ENCODE measurements around the gene HOXD10.

The HOXD10 gene

DNA sequence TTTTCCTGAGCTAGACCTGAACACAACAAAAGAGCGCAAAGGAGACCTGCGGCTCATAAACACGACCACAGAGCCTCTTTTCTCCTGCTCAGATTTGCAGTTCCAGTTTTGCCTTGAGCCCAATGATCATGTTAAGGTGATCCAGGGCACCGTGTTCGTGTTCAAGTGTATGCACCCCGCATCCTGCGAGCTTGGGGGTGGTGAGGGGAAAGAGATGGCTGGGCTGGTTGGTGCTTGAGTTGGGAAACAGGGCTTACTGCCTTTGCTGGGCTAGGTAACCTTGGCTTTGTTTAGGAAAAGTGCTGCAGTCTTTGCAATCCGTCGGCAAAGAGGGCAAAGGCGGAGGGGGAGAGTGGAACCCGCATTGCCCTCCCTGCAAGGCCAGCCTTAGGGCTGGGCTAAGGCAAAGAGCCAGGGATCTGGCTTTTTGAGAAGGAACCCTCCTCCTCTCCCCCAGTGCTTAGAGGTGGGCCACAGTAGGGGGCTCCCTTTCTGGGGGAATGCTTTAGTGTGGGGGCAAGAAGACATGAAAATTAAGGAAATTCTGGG, 1.3 kb downstream of the HOXD10 start:
- TF ChIP-seq RARB (CRISPR knock-in tag; IDR thresholded peaks at IDR 0.05) = no peak
- ATAC-seq = no peak

DNA sequence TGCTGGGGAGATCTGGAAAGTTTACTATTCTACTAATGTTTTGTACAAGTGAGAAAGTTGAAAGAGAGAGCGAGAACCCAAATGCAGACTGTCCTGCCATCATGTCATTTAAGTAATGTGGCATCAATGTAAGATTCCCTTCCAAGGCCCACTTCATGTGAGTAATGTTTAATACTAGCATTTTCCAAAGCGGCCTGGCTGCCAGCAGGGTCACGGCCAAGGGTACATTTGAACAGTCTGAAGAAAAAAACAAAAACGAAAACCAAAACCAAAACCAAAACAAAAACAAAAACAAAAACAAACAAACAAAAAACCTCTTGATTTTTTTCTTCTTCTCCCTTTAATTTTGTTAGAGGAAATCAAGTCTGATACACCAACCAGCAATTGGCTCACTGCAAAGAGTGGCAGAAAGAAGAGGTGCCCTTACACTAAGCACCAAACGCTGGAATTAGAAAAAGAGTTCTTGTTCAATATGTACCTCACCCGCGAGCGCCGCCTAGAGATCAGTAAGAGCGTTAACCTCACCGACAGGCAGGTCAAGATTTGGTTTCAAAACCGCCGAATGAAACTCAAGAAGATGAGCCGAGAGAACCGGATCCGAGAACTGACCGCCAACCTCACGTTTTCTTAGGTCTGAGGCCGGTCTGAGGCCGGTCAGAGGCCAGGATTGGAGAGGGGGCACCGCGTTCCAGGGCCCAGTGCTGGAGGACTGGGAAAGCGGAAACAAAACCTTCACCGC, 2.2 kb downstream of the HOXD10 start:
- TF ChIP-seq RARB (CRISPR knock-in tag; IDR thresholded peaks at IDR 0.05) (no peak), ZFP3 (CRISPR knock-in tag; IDR thresholded peaks at IDR 0.05) (no peak), ESRRG (CRISPR knock-in tag; IDR thresholded peaks at IDR 0.05) (no peak), BACH2 (CRISPR knock-in tag; IDR thresholded peaks at IDR 0.05; ENCODE audit: borderline replicate concordance) (no peak), CSDC2 (CRISPR knock-in tag; IDR thresholded peaks at IDR 0.05) (no peak), ISL1 (CRISPR knock-in tag; IDR thresholded peaks at IDR 0.05) (no peak), CREB5 (CRISPR knock-in tag; IDR thresholded peaks at IDR 0.05; ENCODE audit: low read depth) (no peak), CSRNP3 (CRISPR knock-in tag; IDR thresholded peaks at IDR 0.05) (no peak), ARNTL (CRISPR knock-in tag; IDR thresholded peaks at IDR 0.05; ENCODE audit: borderline replicate concordance, low read depth) (no peak), ZNF8 (CRISPR knock-in tag; IDR thresholded peaks at IDR 0.05) (no peak), PPARA (CRISPR knock-in tag; IDR thresholded peaks at IDR 0.05; ENCODE audit: borderline replicate concordance) (no peak), ZFP30 (CRISPR knock-in tag; IDR thresholded peaks at IDR 0.05) (no peak), ZNF565 (CRISPR knock-in tag; conservative IDR thresholded peaks at IDR 0.05; ENCODE audit: low read depth) (no peak), ZNF70 (CRISPR knock-in tag; IDR thresholded peaks at IDR 0.05) (no peak), ZC3H10 (CRISPR knock-in tag; IDR thresholded peaks at IDR 0.05) (no peak), GLIS3 (CRISPR knock-in tag; IDR thresholded peaks at IDR 0.05) (no peak), OSR1 (CRISPR knock-in tag; IDR thresholded peaks at IDR 0.05) (no peak)
- TF ChIP-seq, protein P1, sequence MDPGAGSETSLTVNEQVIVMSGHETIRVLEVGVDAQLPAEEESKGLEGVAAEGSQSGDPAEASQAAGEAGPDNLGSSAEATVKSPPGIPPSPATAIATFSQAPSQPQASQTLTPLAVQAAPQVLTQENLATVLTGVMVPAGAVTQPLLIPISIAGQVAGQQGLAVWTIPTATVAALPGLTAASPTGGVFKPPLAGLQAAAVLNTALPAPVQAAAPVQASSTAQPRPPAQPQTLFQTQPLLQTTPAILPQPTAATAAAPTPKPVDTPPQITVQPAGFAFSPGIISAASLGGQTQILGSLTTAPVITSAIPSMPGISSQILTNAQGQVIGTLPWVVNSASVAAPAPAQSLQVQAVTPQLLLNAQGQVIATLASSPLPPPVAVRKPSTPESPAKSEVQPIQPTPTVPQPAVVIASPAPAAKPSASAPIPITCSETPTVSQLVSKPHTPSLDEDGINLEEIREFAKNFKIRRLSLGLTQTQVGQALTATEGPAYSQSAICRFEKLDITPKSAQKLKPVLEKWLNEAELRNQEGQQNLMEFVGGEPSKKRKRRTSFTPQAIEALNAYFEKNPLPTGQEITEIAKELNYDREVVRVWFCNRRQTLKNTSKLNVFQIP (CRISPR knock-in tag; IDR thresholded peaks at IDR 0.05; ENCODE audit: borderline replicate concordance, low read depth) = no peak
- TF ChIP-seq, protein P2, sequence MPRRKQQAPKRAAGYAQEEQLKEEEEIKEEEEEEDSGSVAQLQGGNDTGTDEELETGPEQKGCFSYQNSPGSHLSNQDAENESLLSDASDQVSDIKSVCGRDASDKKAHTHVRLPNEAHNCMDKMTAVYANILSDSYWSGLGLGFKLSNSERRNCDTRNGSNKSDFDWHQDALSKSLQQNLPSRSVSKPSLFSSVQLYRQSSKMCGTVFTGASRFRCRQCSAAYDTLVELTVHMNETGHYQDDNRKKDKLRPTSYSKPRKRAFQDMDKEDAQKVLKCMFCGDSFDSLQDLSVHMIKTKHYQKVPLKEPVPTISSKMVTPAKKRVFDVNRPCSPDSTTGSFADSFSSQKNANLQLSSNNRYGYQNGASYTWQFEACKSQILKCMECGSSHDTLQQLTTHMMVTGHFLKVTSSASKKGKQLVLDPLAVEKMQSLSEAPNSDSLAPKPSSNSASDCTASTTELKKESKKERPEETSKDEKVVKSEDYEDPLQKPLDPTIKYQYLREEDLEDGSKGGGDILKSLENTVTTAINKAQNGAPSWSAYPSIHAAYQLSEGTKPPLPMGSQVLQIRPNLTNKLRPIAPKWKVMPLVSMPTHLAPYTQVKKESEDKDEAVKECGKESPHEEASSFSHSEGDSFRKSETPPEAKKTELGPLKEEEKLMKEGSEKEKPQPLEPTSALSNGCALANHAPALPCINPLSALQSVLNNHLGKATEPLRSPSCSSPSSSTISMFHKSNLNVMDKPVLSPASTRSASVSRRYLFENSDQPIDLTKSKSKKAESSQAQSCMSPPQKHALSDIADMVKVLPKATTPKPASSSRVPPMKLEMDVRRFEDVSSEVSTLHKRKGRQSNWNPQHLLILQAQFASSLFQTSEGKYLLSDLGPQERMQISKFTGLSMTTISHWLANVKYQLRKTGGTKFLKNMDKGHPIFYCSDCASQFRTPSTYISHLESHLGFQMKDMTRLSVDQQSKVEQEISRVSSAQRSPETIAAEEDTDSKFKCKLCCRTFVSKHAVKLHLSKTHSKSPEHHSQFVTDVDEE (CRISPR knock-in tag; IDR thresholded peaks at IDR 0.05) = no peak
- ATAC-seq = no peak

DNA sequence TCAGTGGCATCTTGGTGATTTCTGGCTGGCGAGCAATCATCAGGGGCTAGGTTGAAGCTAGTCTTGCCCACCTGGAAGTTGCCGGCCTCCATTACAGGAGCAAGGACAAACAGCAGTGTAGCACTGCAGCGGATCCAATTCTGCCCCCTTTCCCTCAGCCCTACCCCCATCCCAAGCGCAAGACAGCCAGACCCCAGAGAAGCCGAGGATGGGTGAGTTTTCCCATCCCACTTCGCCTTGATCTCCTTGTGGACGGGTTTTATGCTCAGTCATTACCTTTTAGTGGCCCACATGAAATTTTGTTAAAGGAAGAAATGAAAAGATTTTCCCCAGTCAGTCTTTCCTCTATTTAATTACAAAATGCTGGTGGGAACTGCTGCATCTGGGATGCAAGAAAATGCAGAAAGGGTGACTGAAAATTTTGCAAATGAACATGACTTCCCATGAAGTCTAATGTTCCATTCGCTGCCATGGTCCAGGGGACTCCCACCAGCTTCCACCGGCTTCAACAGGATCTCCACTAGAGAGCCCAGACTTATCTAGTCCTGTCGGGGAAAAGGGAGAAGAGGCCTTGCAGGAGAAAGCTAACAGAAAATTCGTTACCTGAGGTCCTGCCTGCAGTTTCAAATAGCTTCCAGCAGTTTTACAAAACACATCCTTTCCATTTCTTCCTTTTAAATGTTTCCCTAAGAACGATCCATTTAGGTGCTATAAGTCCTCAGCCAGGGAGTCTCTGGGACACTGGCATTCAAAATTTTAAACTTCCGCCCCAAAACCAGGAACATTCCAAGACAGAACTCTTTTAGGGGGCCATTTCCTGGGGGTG, 4.0 kb downstream of the HOXD10 start:
- TF ChIP-seq ZFP3 (CRISPR knock-in tag; IDR thresholded peaks at IDR 0.05) (no peak), CREB5 (CRISPR knock-in tag; IDR thresholded peaks at IDR 0.05; ENCODE audit: low read depth) (no peak), ISL1 (CRISPR knock-in tag; IDR thresholded peaks at IDR 0.05) (no peak), BACH2 (CRISPR knock-in tag; IDR thresholded peaks at IDR 0.05; ENCODE audit: borderline replicate concordance) (no peak), ZNF70 (CRISPR knock-in tag; IDR thresholded peaks at IDR 0.05) (no peak), ARNTL (CRISPR knock-in tag; IDR thresholded peaks at IDR 0.05; ENCODE audit: borderline replicate concordance, low read depth) (no peak), ZNF8 (CRISPR knock-in tag; IDR thresholded peaks at IDR 0.05) (no peak)
- no peak for ATAC-seq
